Measurements from ENCODE around the gene IQCE.

- TF ChIP-seq, protein P1, sequence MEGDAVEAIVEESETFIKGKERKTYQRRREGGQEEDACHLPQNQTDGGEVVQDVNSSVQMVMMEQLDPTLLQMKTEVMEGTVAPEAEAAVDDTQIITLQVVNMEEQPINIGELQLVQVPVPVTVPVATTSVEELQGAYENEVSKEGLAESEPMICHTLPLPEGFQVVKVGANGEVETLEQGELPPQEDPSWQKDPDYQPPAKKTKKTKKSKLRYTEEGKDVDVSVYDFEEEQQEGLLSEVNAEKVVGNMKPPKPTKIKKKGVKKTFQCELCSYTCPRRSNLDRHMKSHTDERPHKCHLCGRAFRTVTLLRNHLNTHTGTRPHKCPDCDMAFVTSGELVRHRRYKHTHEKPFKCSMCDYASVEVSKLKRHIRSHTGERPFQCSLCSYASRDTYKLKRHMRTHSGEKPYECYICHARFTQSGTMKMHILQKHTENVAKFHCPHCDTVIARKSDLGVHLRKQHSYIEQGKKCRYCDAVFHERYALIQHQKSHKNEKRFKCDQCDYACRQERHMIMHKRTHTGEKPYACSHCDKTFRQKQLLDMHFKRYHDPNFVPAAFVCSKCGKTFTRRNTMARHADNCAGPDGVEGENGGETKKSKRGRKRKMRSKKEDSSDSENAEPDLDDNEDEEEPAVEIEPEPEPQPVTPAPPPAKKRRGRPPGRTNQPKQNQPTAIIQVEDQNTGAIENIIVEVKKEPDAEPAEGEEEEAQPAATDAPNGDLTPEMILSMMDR (IDR thresholded peaks at IDR 0.05; ENCODE audit: low read length), result no peak
- no peak for TF ChIP-seq EZH2 (optimal IDR thresholded peaks at IDR 0.05; ENCODE audit: low read depth, low read length)
Measured at GRCh38 chr7:2646680-2647571, 88.1 kb downstream of the IQCE start.

Measured in MM.1S (cell line).